Measurements from ENCODE around the gene MEN1.
A peak's percentile ranks its signal among the peaks of the same experiment; 100 is the strongest.

The MEN1 gene

GRCh38 chr11:64778473-64779298, 31.7 kb downstream of the MEN1 start, which contains the start of gene SF1:
SF1 (minus strand) TSS chr11:64778542; CDS start chr11:64778392, 150 bp downstream.
- peak; percentile 98 for DNase-seq (ENCODE audit: low spot score)

GRCh38 chr11:64778223-64778472, 32.2 kb downstream of the MEN1 start:
- DNase-seq (ENCODE audit: low spot score), result no peak

- DNase-seq (ENCODE audit: low spot score), result peak; percentile 97
Observed at GRCh38 chr11:64777449-64778222, 32.7 kb downstream of the MEN1 start.

- DNase-seq (ENCODE audit: low spot score), result no peak
Observed at GRCh38 chr11:64776875-64777274, 33.5 kb downstream of the MEN1 start.

GRCh38 chr11:64776425-64776824, 33.9 kb downstream of the MEN1 start:
- DNase-seq (ENCODE audit: low spot score), result no peak

DNA sequence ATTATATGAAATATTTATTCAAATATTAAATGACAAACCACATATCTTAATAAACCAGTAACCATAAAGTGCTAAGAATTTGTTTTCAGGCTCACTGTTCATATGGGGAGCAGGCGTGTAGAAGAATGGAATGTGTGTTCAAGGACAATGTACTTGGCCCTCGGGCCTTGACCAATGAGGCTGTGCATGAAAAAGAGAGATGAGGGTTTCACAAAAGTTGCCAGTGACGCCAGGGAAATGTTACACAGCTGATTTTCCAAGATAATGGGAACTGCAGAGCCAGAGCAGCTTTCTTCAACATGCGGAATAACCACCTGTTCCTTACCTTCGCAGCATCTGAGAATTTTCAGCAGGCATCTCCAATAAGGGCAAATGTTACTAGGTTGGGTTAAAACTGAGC, 36.2 kb downstream of the MEN1 start:
- DNase-seq (ENCODE audit: low spot score), result no peak

- no peak for DNase-seq (ENCODE audit: low spot score)
Observed at GRCh38 chr11:64772303-64773018, 37.9 kb downstream of the MEN1 start.

DNA sequence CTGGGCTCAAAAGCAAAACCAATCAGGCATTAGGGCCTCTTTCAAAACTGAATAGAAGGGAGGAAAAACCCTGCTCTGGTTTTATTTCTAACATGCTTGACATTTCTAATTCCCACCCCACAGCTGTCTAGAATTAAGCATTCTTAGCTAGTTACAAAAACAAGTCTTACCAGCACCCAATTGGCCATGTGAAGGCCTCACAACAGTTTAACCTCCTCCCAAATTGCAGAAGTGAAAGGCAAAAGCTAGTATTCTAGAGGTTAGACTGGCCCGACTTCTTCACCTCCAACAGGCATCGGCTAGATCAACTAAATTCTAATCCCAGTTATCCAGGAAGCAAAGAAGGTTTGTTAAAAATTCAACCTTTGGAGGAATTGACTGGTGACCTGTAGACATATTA, 38.5 kb downstream of the MEN1 start:
- DNase-seq (ENCODE audit: low spot score), result no peak

- DNase-seq (ENCODE audit: low spot score), result no peak
Observed at GRCh38 chr11:64770120-64770519, 40.2 kb downstream of the MEN1 start.

- DNase-seq (ENCODE audit: low spot score), result no peak
Observed at GRCh38 chr11:64769283-64769682, 41.1 kb downstream of the MEN1 start.

DNA sequence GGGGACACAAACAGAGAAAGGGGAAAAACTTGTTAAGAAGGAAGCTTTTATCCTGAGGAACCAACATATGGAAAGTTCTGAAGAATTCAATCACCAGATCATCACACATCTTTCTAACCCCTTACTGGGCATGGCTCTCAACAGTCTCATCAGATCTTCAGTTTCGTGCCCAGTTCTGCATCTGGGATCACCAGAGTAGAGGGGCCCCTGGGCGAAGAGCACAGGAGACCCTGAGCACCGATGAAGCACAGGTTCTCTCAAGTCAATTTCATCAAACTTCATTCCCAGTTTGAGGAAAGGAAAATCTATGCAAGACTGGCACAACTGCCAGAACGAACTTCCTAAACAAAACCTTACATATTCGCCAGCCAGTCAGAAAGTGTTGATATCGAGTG, 42.1 kb downstream of the MEN1 start:
- no peak for DNase-seq (ENCODE audit: low spot score)

DNA sequence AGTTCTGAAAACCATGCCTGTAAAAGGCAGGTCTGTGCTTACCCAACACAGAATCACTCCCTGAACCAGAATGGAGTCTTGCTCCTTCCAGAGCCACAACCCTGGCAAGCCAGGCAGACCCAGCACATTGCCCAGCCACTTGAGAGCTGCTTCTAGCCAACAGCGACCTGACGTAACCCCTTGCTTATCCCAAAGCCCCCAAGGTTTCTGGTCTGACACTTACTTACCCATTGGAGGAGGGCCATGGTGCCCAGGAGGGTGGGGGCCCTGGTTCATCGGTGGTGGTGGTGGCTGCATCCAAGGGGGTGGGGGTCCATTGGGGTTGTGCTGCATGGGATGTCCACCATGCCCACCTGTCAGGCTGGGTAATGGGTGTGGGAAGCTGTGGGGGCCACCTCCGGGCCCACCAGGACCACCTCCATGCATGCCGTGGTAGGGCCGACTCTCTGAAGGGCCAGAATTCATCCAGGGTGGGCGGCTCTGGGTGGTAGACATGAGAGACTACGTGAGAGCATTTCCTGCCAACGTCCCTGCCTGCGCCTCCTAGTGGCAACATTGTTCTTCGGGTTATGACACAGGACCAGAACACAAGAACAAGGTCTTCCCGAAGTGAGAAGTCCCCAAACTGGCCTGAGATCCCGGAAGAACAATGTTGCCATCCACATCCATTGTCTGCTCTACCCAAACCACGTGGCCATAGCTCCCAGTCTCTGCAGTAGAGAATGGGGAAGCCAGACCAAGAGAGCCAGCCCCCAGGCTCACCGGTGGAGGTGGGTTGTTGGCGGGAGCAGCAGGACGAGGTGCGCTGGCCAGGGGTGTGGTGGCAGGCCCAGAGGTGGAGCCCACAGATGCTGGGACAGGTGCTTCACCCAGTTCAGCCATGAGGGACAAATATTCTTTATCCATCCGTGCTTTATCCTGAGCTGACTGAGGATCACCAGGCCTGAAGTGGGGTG, 42.7 kb downstream of the MEN1 start:
- DNase-seq (ENCODE audit: low spot score), result peak; percentile 61

- no peak for DNase-seq (ENCODE audit: low spot score)
Observed at GRCh38 chr11:64766881-64767280, 43.5 kb downstream of the MEN1 start.

DNA sequence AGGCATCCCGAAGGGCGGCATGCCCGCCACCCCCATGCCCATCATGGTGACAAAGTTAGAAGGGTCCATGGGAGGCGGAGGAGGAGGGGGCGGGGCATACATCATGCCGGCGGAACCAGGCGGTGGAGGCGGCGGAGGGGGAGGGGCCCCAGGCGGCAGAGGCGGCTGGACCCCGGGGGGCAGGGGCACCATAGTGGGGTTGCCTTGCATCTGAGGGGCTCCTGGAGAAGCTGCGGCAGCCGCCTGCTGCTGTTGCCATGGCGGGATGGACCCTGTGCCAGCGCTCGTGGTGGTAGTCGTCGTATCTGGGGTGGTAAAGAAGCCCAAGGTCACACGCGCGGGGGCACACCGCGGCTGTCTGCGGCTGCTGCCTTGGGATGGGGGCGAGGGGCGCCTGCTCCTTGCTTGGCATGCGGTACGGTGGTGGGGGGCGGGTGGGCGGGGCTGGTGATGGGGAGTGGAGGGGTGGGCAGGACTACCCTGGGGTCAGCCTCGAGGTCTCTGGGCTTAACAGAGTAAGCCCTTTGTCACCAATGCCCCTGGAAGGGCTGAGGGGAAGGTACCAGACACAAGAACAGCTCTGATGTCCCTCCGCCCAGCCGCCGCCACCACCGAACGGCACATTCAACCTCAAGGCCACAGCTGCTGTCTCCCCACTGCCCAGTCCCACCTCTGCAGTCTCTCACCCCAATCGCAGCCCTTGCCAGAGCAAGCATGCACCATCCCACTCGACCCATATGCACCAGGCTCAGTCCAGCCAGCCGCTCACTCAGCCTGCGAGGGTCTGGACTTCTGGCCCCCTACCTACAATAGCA, 44.3 kb downstream of the MEN1 start:
- DNase-seq (ENCODE audit: low spot score), result no peak

DNA sequence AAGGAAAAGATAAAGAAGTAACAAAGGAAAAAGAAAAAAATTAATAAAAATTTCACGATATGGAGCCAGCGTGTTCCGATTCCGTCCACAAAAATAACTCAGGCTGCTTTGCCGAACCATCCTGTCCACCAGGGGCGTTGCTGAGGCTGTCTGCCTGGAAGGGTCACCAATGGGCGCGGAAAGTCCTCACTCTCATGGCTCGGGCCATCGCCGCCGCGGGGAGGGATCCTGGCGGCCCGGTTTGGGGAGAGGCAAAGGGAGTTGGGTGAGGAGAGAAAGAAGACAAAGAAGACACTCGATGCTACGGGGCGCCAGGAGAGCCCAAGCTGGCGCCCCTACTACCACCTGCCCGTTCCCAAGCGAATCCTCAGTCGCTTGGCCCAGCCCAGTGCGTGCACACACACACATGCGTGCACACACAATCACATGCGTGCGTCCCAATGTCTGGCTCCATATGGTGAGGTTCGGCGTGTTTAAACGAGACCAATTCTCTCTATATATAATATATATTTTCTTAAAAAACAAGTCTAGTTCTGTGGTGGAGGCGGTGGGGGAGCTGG, 45.0 kb downstream of the MEN1 start:
- no peak for DNase-seq (ENCODE audit: low spot score)

DNA sequence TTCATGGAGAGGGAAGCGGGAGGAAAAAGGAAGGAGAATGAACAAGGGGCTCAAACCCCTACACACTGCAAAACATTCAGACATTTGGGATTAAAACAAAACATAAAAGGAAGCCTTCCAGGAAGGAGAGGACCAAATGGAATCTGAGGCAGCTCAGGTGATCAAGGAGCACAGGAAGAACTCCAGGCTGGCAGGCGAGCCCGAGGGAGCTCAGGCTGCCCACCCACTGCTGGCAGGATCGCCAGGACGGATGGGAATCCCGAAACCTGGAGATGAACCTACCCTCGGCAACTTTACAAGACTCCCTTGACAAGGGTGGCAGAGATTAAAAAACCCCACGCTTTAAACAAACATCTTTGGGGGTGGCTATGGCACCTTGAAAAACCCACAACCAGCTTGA, 45.6 kb downstream of the MEN1 start:
- DNase-seq (ENCODE audit: low spot score), result no peak

DNA sequence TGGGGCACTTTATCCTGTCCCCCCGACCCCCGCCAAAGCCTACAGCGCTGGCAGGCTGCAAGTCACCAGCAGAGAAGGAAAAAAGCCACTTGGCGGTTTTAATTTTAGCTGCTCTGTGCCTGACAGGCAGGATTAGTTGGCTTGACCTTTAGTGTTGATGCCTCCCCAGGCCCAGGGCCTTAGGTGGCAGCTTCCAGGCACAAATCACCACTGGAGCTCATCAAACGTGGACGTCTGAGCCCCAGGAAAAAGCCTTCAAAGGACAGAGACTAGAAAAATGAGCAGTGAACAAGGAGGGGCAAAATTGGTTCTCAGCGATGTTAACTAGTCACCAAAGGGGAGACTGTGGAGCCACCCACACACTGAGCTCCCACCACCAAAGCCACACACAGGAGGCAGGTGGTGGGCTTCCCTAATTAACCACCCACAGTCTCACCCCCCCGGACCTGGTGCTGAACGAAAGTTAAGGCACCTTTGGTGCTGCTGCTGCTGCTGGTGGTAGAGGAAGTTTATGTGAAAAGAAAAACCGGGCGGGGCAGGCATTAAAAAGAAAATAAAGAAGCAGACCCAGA, 46.2 kb downstream of the MEN1 start:
- DNase-seq (ENCODE audit: low spot score), result no peak

GRCh38 chr11:64763526-64764039, 46.8 kb downstream of the MEN1 start:
- no peak for DNase-seq (ENCODE audit: low spot score)

- DNase-seq (ENCODE audit: low spot score), result peak; percentile 75
Observed at GRCh38 chr11:64762674-64763525, 47.5 kb downstream of the MEN1 start.
